ENCODE data around the gene AP3M1. TPM values are rescaled to one million over a fixed set of nuclear protein-coding genes. Genes with fewer than 3 reads are reported as not detected.

AP3M1 gene
- total RNA-seq, 4 donors from 2014 or later, result 28.9 to 35.2 (median 32.4) TPM

DNA sequence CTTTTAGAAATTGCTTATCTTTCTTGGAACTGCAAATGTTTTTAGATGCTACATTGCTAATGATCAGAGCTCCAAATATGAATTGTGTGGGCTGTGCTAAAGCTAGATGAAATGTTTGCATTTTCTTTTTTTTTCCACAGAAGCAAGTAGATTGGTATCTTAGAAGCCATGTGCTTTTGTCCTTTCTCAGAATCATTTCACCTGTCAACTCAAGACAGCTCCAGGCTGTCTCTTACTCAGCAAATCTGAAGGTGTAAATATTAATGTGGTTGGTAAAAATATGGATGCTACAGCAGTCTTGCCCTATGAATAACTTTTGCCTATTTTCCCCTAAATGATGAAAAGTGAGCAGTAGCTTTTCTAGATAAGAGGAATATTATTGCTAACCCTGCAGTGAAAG lies 41.2 kb downstream of the AP3M1 start:
- no peak for DNase-seq

DNA sequence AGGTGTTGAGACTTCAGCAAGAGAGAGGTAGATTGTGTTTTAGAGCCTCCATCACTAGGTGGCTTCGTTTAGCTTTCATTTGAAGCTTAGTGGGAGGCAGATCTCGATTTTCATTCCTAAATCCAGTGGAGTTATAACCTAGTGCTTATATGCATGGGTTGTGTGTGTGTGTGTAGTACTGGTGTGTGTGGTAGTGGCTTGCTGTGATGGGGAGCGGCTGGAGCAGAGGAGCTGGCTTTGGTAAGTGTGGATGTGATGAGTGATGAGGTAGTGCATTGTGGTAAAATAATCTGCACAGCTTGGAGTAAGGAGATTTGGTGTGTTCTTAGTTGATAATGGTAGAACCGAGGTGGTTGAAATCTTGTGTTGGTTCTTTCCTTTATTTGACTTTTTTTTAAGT lies 43.2 kb downstream of the AP3M1 start:
- intact Hi-C loops (cut with DNase I), result no loop called here
- Histone ChIP-seq H3K4me1 (peaks cover 0 to 2% of the 10 kb centered on the region in 2 donors), H3K27ac (no peak overlapping the region), H3K36me3 (peaks cover 52 to 65% of the 10 kb centered on the region in 2 donors), H3K9me3 (no peaks in the 10 kb centered on the region), H3K27me3 (no peaks in the 10 kb centered on the region), H3K4me3 (replicated peaks in 1 of 3) (no peak overlapping the region)
- no peak for DNase-seq
- no peak for TF ChIP-seq POLR2A (IDR thresholded peaks at IDR 0.05)
- TF ChIP-seq, protein P1, sequence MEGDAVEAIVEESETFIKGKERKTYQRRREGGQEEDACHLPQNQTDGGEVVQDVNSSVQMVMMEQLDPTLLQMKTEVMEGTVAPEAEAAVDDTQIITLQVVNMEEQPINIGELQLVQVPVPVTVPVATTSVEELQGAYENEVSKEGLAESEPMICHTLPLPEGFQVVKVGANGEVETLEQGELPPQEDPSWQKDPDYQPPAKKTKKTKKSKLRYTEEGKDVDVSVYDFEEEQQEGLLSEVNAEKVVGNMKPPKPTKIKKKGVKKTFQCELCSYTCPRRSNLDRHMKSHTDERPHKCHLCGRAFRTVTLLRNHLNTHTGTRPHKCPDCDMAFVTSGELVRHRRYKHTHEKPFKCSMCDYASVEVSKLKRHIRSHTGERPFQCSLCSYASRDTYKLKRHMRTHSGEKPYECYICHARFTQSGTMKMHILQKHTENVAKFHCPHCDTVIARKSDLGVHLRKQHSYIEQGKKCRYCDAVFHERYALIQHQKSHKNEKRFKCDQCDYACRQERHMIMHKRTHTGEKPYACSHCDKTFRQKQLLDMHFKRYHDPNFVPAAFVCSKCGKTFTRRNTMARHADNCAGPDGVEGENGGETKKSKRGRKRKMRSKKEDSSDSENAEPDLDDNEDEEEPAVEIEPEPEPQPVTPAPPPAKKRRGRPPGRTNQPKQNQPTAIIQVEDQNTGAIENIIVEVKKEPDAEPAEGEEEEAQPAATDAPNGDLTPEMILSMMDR (IDR thresholded peaks at IDR 0.05), result no peak
- WGBS, 2 donors, result 90 to 92% methylated on average over 4 of the region's 4 CpGs

More for the DNA sequence above, 41.2 kb downstream of the AP3M1 start:
- Histone ChIP-seq H3K27ac (peak overlapping the region in 1 of 3 donors; percentile 20), H3K9me3 (no peaks in the 10 kb centered on the region), H3K27me3 (no peaks in the 10 kb centered on the region), H3K4me3 (replicated peaks in 1 of 3) (no peak overlapping the region), H3K4me1 (peaks cover 17 to 21% of the 10 kb centered on the region in 2 donors), H3K36me3 (peaks cover 50 to 54% of the 10 kb centered on the region in 2 donors)
- intact Hi-C loops (cut with DNase I), result no loop called here
- TF ChIP-seq, protein P1 (IDR thresholded peaks at IDR 0.05), result no peak
- TF ChIP-seq POLR2A (IDR thresholded peaks at IDR 0.05), result no peak

DNA sequence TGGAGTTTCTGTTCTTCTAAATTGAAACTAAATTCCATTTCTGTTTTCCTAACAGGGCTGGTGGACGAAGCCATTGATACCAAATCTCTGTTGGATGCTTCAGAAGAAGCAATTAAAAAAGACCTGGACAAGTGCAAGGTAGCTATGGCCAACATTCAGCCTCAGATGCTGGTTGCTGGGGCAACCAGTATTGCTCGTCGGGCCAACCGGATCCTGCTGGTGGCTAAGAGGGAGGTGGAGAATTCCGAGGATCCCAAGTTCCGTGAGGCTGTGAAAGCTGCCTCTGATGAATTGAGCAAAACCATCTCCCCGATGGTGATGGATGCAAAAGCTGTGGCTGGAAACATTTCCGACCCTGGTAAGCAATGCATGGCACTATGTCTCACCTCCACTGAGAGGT lies 45.6 kb downstream of the AP3M1 start:
- no peaks in the 10 kb centered on the region for H3K4me1 ChIP-seq
- H3K27me3 ChIP-seq, result no peaks in the 10 kb centered on the region
- peaks cover 49 to 70% of the 10 kb centered on the region in 2 donors for H3K36me3 ChIP-seq
- H3K27ac ChIP-seq, result no peak overlapping the region
- 80 to 95% methylated on average over 8 of the region's 8 CpGs for WGBS, 2 donors
- TF ChIP-seq, protein P1 (IDR thresholded peaks at IDR 0.05), result no peak
- TF ChIP-seq POLR2A (IDR thresholded peaks at IDR 0.05), result no peak
- no peak for DNase-seq
- intact Hi-C loops (cut with DNase I), result no loop called here
- no peaks in the 10 kb centered on the region for H3K9me3 ChIP-seq
- H3K4me3 ChIP-seq (replicated peaks in 1 of 3), result no peak overlapping the region

DNA sequence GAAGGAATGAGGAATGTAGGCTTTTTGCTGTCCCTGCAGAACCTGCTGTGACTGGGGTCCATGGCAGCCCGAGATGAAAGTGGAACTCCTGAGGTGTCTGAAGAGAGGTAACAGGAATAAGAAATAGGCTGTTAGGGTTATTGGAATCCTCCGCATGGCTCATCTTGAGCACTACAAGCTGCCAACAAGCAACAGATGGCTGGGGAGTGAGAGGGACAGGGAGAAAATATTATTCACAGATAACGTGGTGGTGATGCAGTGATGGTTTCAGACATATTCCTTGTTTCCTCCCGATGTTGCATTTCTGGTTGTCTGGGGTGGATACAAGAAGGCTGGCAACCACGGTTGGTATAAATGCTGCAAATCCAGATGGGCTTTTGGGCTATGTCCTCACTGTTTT lies 46.1 kb downstream of the AP3M1 start:
- WGBS, 2 donors, result 95 to 97% methylated on average over 5 of the region's 5 CpGs
- Histone ChIP-seq H3K9me3 (no peaks in the 10 kb centered on the region), H3K36me3 (peaks cover 44 to 69% of the 10 kb centered on the region in 2 donors), H3K4me1 (no peaks in the 10 kb centered on the region), H3K27me3 (no peaks in the 10 kb centered on the region), H3K4me3 (replicated peaks in 1 of 3) (no peak overlapping the region), H3K27ac (no peak overlapping the region)
- no peak for TF ChIP-seq POLR2A (IDR thresholded peaks at IDR 0.05)
- TF ChIP-seq, protein P1 (IDR thresholded peaks at IDR 0.05), result no peak
- no peak for DNase-seq
- intact Hi-C loops (cut with DNase I), result no loop called here

DNA sequence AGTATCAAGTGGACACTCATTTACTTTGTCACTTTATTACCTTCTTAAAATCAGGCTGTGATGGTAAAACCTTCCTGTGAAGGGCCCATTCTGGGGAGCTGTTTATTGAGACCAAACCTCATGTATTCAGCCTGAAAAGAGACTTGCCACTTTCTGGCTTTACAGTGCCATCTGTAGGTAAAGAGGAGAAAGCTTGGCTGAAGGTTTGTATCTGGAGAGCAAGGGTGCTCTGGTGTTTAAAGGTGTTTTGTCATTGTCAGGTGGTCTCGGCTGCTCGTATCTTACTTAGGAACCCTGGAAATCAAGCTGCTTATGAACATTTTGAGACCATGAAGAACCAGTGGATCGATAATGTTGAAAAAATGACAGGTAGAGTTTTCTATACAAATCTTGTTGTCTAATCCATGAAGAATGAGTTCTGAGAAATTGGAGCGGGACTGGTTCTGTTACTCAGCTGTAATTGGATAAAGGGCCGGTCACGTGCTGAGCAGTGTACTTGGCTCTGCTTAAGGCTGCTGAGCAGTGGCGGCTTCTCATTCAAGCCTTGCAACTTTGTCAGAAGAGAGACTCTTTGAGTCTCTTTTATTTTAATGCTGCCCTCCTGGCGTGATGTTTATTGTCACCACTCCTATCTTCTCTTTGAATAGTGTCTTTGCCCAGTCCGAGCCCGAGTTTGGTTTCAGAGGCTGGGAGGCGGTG lies 46.9 kb downstream of the AP3M1 start:
- no peaks in the 10 kb centered on the region for H3K9me3 ChIP-seq
- H3K36me3 ChIP-seq, result peaks cover 36 to 67% of the 10 kb centered on the region in 2 donors
- H3K27ac ChIP-seq, result no peak overlapping the region
- DNase-seq, result no peak
- no peaks in the 10 kb centered on the region for H3K27me3 ChIP-seq
- no peak for TF ChIP-seq POLR2A (IDR thresholded peaks at IDR 0.05)
- TF ChIP-seq, protein P1 (IDR thresholded peaks at IDR 0.05), result peak in 1 of 6 experiments; percentile 21
- no peak overlapping the region for H3K4me3 ChIP-seq (replicated peaks in 1 of 3)
- WGBS, 2 donors, result 81 to 87% methylated on average over 11 of the region's 11 CpGs
- intact Hi-C loops (cut with DNase I), result no loop called here
- H3K4me1 ChIP-seq, result no peaks in the 10 kb centered on the region

Measured in thyroid gland (tissue), 4 donors.